ENCODE data around the gene FNDC3B. TPM values are rescaled to one million over a fixed set of nuclear protein-coding genes. Genes with fewer than 3 reads are reported as not detected.
A peak's percentile ranks its signal among the peaks of the same experiment; 100 is the strongest.

FNDC3B gene
- total RNA-seq, 1 donor from 2014 or later: 171 TPM

GRCh38 chr3:172444821-172445220 is 405.4 kb downstream of the FNDC3B start:
- intact Hi-C loops (cut with DNase I): no loop called here
- DNase-seq (ENCODE audit: low spot score) (no peak), ATAC-seq (no peak)

- no peak for ATAC-seq
- DNase-seq (ENCODE audit: low spot score): no peak
- intact Hi-C loops (cut with DNase I): no loop called here
These were observed 406.8 kb downstream of the FNDC3B start for GRCh38 chr3:172446198-172446597.

- DNase-seq (ENCODE audit: low spot score): no peak
- intact Hi-C loops (cut with DNase I): no loop called here
- ATAC-seq: peak; percentile 28
These were observed 408.5 kb downstream of the FNDC3B start, which contains the start of gene GHSR for GRCh38 chr3:172447611-172448579. Gene GHSR (minus strand): TSS chr3:172448456. CDS start chr3:172448413, 43 bp downstream.

DNA sequence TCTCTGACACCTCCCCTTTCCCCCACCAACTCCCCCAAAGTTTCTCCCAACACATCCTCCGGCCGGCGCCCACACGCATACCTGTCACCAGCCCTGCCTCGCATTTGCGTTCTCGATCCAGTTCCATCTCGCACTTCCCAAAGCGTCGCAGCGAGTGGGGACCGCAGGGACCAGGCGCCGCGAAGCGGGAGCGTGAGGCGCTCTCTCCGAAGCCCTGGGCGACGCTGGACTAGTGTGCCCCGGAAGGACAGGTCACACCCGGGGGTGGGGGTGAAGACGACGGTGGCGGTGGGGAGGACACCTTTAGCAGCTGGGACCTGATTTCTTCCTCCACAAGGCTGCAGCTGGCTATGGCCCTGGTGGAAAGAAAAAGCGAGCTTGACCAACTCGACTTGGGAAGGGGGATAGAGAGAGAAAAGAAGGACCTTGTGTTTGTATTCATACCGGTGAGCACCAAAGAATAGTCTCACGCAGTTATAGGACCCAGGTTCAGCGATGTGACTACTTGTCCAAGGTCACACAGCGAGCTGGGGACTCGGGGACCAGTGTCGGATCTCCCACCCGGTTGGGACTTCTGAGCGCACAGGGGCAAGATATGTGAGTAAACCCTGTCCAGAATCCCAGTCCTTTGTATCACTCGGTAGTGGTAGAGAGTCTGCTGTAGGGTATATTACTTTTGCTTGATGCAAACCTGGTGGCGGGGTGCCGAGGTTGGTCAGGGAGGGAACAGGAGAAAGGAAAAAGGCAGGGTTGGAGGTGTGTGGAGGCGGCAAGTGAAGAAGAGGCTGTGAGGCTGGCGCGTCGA is 409.5 kb downstream of the FNDC3B start:
- DNase-seq (ENCODE audit: low spot score) (no peak), ATAC-seq (no peak)
- intact Hi-C loops (cut with DNase I): no loop called here

DNA sequence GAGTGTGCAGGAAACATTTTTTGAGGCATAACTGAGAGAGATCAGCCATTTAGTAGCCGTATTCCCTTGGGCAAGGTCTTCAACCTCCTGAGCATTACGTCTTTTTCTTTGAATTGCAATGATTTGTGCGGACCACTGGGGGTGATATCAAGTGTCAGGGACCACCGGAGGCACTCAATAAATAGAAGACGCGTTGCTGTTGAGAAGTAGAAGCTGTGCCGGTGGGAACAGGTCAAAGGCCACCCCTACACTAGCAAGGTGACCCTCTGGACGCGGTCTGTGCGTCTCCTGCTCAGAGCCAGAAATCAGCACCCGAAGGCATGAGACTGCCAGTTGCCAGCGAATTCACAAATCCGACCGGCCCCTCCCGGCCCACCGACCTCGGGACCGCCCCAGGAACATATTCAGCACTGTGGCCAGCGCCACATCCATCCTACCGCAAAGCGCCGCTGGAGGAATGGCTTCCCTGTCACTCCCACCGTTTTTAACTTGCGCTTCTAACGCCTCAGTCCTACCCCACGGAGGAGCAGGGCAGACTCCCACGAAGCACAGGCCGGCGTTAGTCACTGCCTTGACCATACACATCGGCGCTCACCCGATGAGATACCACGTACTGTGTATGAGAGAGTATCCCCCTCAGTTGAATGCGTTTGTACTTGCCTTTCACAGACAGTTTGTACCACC is 410.2 kb downstream of the FNDC3B start:
- intact Hi-C loops (cut with DNase I): no loop called here
- ATAC-seq (no peak), DNase-seq (ENCODE audit: low spot score) (no peak)

Other genes starting within 250 kb of the FNDC3B start
- 36.8 TPM for gene PLD1, start 229.1 kb upstream of the FNDC3B start, total RNA-seq
- gene TMEM212, start 196.2 kb upstream of the FNDC3B start, total RNA-seq: not detected